ENCODE results near the gene TTN.
A peak's percentile ranks its signal among the peaks of the same experiment; 100 is the strongest.

Gene TTN

DNA sequence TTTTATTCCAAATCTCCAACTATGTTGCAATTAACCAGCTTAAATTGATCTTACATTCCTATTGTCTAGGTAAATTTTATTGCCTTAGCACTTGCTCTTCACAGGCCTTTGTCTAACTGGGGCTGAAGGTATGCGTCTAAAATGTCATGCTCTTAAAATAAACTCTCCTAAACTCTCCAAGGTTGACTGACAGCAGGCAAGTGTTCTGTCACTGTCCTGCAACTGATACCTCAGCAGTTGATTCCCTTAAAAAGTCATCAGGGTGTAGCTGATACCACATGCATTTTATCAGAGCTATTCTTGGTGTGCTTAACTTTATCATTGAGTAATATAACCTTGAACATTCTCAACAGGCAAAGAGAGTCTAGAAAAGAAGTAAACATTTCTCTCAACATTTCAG is 680 bp downstream of the TTN start:
- TF ChIP-seq, protein P1, sequence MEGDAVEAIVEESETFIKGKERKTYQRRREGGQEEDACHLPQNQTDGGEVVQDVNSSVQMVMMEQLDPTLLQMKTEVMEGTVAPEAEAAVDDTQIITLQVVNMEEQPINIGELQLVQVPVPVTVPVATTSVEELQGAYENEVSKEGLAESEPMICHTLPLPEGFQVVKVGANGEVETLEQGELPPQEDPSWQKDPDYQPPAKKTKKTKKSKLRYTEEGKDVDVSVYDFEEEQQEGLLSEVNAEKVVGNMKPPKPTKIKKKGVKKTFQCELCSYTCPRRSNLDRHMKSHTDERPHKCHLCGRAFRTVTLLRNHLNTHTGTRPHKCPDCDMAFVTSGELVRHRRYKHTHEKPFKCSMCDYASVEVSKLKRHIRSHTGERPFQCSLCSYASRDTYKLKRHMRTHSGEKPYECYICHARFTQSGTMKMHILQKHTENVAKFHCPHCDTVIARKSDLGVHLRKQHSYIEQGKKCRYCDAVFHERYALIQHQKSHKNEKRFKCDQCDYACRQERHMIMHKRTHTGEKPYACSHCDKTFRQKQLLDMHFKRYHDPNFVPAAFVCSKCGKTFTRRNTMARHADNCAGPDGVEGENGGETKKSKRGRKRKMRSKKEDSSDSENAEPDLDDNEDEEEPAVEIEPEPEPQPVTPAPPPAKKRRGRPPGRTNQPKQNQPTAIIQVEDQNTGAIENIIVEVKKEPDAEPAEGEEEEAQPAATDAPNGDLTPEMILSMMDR (IDR thresholded peaks at IDR 0.05; ENCODE audit: control extremely low read depth, extremely low read depth, low read depth, missing control alignments): no peak
- CTCF ChIA-PET: interaction anchor here (1.2 to 1.7 kb wide), 3 partner anchors 14 to 214 kb away, joined by 3 to 4 read pairs (median 4); no protein-coding TSS in a partner anchor
- POLR2A ChIA-PET: no interaction called here

DNA sequence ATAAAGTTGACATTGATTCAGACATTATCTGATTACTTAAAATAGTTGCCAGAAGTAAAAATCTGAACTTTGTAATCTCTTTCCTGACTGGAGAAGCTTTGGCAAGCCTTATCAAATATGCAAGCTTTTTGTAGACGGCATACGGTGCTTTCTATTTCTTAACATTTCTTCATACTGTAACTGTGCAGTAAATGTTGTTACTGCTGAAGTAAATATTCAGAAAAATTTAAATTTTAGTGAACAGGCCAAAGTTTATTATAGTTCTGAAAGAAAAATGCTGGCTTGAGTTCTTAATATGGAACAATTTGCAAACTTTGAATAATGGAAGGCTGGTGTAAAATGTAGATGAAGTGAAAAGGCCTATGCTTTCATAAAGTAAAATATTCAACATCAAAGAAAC is 1.8 kb downstream of the TTN start:
- ChIA-PET CTCF (interaction anchor here (1.1 to 2.0 kb wide), 3 partner anchors 10 to 215 kb away, joined by 3 to 11 read pairs (median 4); no protein-coding TSS in a partner anchor), POLR2A (no interaction called here)
- TF ChIP-seq, protein P1 (IDR thresholded peaks at IDR 0.05; ENCODE audit: control extremely low read depth, extremely low read depth, low read depth, missing control alignments): no peak
- DNase-seq (ENCODE audit: extremely low spot score): no peak

More for the DNA sequence above, 680 bp downstream of the TTN start:
- DNase-seq (ENCODE audit: extremely low spot score): no peak

DNA sequence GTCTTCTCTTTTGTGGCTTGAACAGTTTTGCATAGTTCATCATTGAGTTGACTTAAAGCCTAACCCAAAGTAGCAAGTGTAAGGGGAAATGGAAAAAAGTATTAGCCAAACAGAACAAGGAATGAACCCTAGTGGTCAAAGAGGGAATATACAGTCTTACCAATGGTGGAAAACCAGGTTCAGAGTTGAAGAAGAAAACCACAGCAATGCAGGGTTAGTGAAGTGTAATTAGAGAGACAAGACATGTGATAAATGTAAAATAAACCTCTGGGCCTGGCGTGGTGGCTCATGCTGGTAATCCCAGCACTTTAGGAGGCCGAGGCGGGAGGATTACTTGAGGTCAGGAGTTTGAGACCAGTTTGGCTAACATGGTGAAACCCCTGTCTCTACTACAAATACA is 2.4 kb downstream of the TTN start:
- TF ChIP-seq, protein P1 (IDR thresholded peaks at IDR 0.05; ENCODE audit: control extremely low read depth, extremely low read depth, low read depth, missing control alignments): no peak
- ChIA-PET POLR2A (no interaction called here), CTCF (interaction anchor here (1.1 to 2.0 kb wide), 5 partner anchors 9 to 325 kb away, joined by 3 to 11 read pairs (median 5); no protein-coding TSS in a partner anchor)
- DNase-seq (ENCODE audit: extremely low spot score): peak; percentile 33

DNA sequence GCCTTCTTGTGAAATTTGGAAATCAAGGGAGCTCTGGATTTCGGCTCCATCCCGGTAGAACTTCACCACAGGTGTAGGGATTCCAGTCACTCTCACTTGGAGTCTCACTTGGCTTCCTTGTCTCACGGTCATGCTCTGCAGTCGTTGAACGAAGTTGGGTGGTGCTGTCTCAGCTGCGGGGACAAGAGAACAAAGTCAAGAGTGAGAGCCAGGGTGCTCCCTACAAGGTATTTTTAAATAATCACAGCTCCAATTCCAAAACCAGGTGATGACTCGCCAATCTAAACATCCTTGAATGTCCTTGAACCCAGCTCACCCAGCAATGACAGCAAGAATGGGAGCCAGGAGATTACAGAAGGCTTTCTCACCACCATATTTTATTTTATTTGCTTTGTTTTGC is 6.7 kb downstream of the TTN start:
- TF ChIP-seq, protein P1 (IDR thresholded peaks at IDR 0.05; ENCODE audit: control extremely low read depth, extremely low read depth, low read depth, missing control alignments): no peak
- no peak for DNase-seq (ENCODE audit: extremely low spot score)
- POLR2A ChIA-PET: no interaction called here
- CTCF ChIA-PET: interaction anchor here (0.9 to 2.0 kb wide), 6 partner anchors 9 to 329 kb away, joined by 3 to 9 read pairs (median 4); no protein-coding TSS in a partner anchor

DNA sequence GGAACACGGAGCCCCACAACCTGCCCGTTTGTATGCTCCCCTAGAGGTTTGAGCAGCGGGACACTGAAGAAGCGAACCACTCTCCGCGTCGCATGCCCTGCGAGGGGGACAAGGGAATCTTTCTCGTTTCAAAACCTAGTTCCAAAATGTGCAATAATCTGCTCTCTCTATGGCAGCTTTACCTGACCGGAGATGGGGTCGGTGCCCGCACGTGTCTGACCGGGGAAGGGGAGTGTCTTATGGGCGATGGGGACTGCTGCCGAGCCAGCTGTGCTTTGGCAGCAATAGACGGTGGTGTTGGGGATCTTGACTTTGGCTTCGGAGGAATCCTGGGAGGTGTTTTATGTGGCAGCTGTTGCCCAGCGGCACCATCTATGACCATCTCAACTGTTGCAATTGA is 7.9 kb downstream of the TTN start:
- TF ChIP-seq, protein P1 (IDR thresholded peaks at IDR 0.05; ENCODE audit: control extremely low read depth, extremely low read depth, low read depth, missing control alignments): no peak
- ChIA-PET POLR2A (no interaction called here), CTCF (interaction anchor here (1.1 to 1.8 kb wide), 2 partner anchors 37 to 331 kb away, joined by 3 to 9 read pairs; no protein-coding TSS in a partner anchor)
- DNase-seq (ENCODE audit: extremely low spot score): no peak

DNA sequence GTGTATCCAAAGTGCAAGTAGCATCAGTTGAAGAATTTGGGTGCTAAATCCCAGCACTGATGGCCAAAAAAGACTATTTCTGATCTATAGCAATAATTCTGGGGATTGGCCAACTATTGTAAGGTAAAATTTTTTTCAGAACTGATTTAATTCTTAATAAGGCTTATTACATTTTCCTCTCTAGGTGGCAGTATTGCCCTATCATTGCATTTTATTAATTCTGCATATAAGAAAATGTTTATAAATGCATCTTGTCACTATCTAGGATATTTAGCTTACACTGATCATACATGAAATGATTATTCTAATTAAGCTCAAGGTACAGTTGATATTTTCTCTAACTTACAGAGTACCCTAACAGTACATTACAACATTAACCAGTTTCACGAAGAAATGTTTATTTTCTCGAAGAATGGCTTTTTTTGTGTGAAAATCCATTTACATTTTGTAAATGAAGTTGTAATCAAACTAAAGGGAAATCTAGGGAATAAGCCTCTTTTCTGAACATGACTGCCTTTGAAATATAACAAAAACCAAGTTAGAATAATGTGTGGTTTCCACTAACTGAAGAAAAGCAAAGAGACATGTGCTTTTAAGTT is 11.0 kb downstream of the TTN start:
- ChIA-PET POLR2A (no interaction called here), CTCF (interaction anchor here (0.7 to 4.2 kb wide), 17 partner anchors 8 to 337 kb away, joined by 3 to 17 read pairs (median 7); no protein-coding TSS in a partner anchor)
- peak; percentile 46 for DNase-seq (ENCODE audit: extremely low spot score)
- TF ChIP-seq, protein P1 (IDR thresholded peaks at IDR 0.05; ENCODE audit: control extremely low read depth, extremely low read depth, low read depth, missing control alignments): peak; percentile 49
